ENCODE measurements around the gene F7.

The F7 gene

DNA sequence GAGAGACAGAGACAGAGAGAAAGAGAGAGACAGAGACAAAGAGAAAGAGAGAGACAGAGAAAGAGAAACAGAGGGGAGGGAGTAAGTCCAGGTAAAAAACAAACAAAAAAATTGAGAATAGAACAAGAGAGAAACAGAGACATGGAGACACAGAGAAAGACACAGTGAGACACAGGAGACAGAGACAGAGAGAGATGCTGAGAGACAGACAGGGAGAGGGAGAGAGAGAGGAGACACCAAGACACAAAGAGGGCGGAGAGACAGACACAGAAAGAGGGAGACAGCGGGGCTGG is 47.0 kb downstream of the F7 start:
- H3K4me3 ChIP-seq (ENCODE audit: insufficient read depth in 1 of 2, low read depth in 1 of 2, low read length in 2 of 2), result peak overlapping the region in 1 of 2 experiments; percentile 75
- H3K79me1 ChIP-seq (replicated peaks; ENCODE audit: low read length, poor library complexity, severe bottlenecking), result no peaks in the 10 kb centered on the region
- peak overlapping the region; percentile 97 for H4K91ac ChIP-seq (ENCODE audit: low read length)
- no peak overlapping the region for H2BK5ac ChIP-seq (ENCODE audit: low read depth, low read length, poor library complexity, severe bottlenecking)
- H2BK12ac ChIP-seq (ENCODE audit: low read length in 2 of 2), result peak overlapping the region; percentile 61 to 75
- no peak overlapping the region for H2BK120ac ChIP-seq (ENCODE audit: low read depth, low read length)
- no peaks in the 10 kb centered on the region for H3K9me3 ChIP-seq (ENCODE audit: control insufficient read depth, low read length)
- H3K36me3 ChIP-seq (ENCODE audit: control insufficient read depth in 1 of 2, insufficient read depth in 2 of 2, low read depth in 1 of 2, low read length in 2 of 2), result no peaks in the 10 kb centered on the region
- peak overlapping the region; percentile 94 for H4K8ac ChIP-seq (ENCODE audit: low read length)
- H3K14ac ChIP-seq (ENCODE audit: low read length in 2 of 2), result no peak overlapping the region
- H3K18ac ChIP-seq (ENCODE audit: low read depth in 1 of 2, low read length in 2 of 2), result peak overlapping the region; percentile 74 to 96
- no peak overlapping the region for H2BK15ac ChIP-seq (ENCODE audit: low read depth, poor library complexity, severe bottlenecking)
- H3K4me2 ChIP-seq (ENCODE audit: low read length, poor library complexity, severe bottlenecking), result peak overlapping the region; percentile 23
- H3K9ac ChIP-seq (ENCODE audit: low read length), result peak overlapping the region; percentile 93
- H3K27ac ChIP-seq (ENCODE audit: low read length, poor library complexity, severe bottlenecking), result no peak overlapping the region
- H2AFZ ChIP-seq (ENCODE audit: low read depth, low read length), result peak overlapping the region; percentile 80
- WGBS, result 54% methylated on average over 2 of the region's 2 CpGs
- peak overlapping the region in 1 of 2 experiments; percentile 49 for H3K4ac ChIP-seq (ENCODE audit: low read depth in 1 of 2, low read length in 2 of 2)
- H3K27me3 ChIP-seq (ENCODE audit: control insufficient read depth in 1 of 2, insufficient read depth in 1 of 2, low read length in 2 of 2), result no peaks in the 10 kb centered on the region
- DNase-seq, result no peak
- peaks cover 16% of the 10 kb centered on the region for H3K4me1 ChIP-seq (ENCODE audit: control insufficient read depth, insufficient read depth, low read depth, low read length)
- no peak overlapping the region for H2AK5ac ChIP-seq (ENCODE audit: low read length, severe bottlenecking)
- no peak overlapping the region for H3K23ac ChIP-seq (ENCODE audit: low read length in 2 of 2)

GRCh38 chr13:113152984-113153809 is 47.6 kb downstream of the F7 start:
- Histone ChIP-seq H3K4ac (ENCODE audit: low read depth in 1 of 2, low read length in 2 of 2) (peak overlapping the region; percentile 12 to 49), H3K4me2 (ENCODE audit: low read length, poor library complexity, severe bottlenecking) (peak overlapping the region; percentile 82), H3K36me3 (ENCODE audit: control insufficient read depth in 1 of 2, insufficient read depth in 2 of 2, low read depth in 1 of 2, low read length in 2 of 2) (no peaks in the 10 kb centered on the region), H2BK12ac (ENCODE audit: low read length in 2 of 2) (peak overlapping the region; percentile 61 to 75), H3K14ac (ENCODE audit: low read length in 2 of 2) (peak overlapping the region in 1 of 2 experiments; percentile 68), H3K9me3 (ENCODE audit: control insufficient read depth, low read length) (no peaks in the 10 kb centered on the region), H4K8ac (ENCODE audit: low read length) (peak overlapping the region; percentile 94), H3K4me3 (ENCODE audit: insufficient read depth in 1 of 2, low read depth in 1 of 2, low read length in 2 of 2) (peak overlapping the region; percentile 47 to 75), H3K79me1 (replicated peaks; ENCODE audit: low read length, poor library complexity, severe bottlenecking) (no peaks in the 10 kb centered on the region), H3K18ac (ENCODE audit: low read depth in 1 of 2, low read length in 2 of 2) (peak overlapping the region; percentile 74 to 96), H4K91ac (ENCODE audit: low read length) (peak overlapping the region; percentile 97), H3K23ac (ENCODE audit: low read length in 2 of 2) (peak overlapping the region in 1 of 2 experiments; percentile 86), H3K9ac (ENCODE audit: low read length) (peak overlapping the region; percentile 93), H3K27ac (ENCODE audit: low read length, poor library complexity, severe bottlenecking) (peak overlapping the region; percentile 52), H2AK5ac (ENCODE audit: low read length, severe bottlenecking) (no peak overlapping the region), H2BK120ac (ENCODE audit: low read depth, low read length) (peak overlapping the region; percentile 77), H2BK15ac (ENCODE audit: low read depth, poor library complexity, severe bottlenecking) (peak overlapping the region; percentile 77), H2BK5ac (ENCODE audit: low read depth, low read length, poor library complexity, severe bottlenecking) (no peak overlapping the region), H2AFZ (ENCODE audit: low read depth, low read length) (peak overlapping the region; percentile 80), H3K27me3 (ENCODE audit: control insufficient read depth in 1 of 2, insufficient read depth in 1 of 2, low read length in 2 of 2) (no peaks in the 10 kb centered on the region), H3K4me1 (ENCODE audit: control insufficient read depth, insufficient read depth, low read depth, low read length) (peaks cover 17% of the 10 kb centered on the region)
- 14% methylated on average over 55 of the region's 60 CpGs for WGBS
- DNase-seq, result peak; percentile 43

- H2AFZ ChIP-seq (ENCODE audit: low read depth, low read length), result peak overlapping the region; percentile 47
- H3K27ac ChIP-seq (ENCODE audit: low read length, poor library complexity, severe bottlenecking), result peak overlapping the region; percentile 52
- no peak overlapping the region for H2BK5ac ChIP-seq (ENCODE audit: low read depth, low read length, poor library complexity, severe bottlenecking)
- H3K18ac ChIP-seq (ENCODE audit: low read depth in 1 of 2, low read length in 2 of 2), result peak overlapping the region in 1 of 2 experiments; percentile 96
- no peaks in the 10 kb centered on the region for H3K79me1 ChIP-seq (replicated peaks; ENCODE audit: low read length, poor library complexity, severe bottlenecking)
- peaks cover 23% of the 10 kb centered on the region for H3K4me1 ChIP-seq (ENCODE audit: control insufficient read depth, insufficient read depth, low read depth, low read length)
- 31% methylated on average over 7 of the region's 76 CpGs for WGBS
- H3K4me2 ChIP-seq (ENCODE audit: low read length, poor library complexity, severe bottlenecking), result peak overlapping the region; percentile 82
- H3K9ac ChIP-seq (ENCODE audit: low read length), result peak overlapping the region; percentile 93
- no peak overlapping the region for H4K91ac ChIP-seq (ENCODE audit: low read length)
- H3K14ac ChIP-seq (ENCODE audit: low read length in 2 of 2), result no peak overlapping the region
- no peaks in the 10 kb centered on the region for H3K9me3 ChIP-seq (ENCODE audit: control insufficient read depth, low read length)
- H2BK15ac ChIP-seq (ENCODE audit: low read depth, poor library complexity, severe bottlenecking), result no peak overlapping the region
- peak overlapping the region in 1 of 2 experiments; percentile 8 for H3K4ac ChIP-seq (ENCODE audit: low read depth in 1 of 2, low read length in 2 of 2)
- H3K27me3 ChIP-seq (ENCODE audit: control insufficient read depth in 1 of 2, insufficient read depth in 1 of 2, low read length in 2 of 2), result no peaks in the 10 kb centered on the region
- no peak overlapping the region for H3K23ac ChIP-seq (ENCODE audit: low read length in 2 of 2)
- no peaks in the 10 kb centered on the region for H3K36me3 ChIP-seq (ENCODE audit: control insufficient read depth in 1 of 2, insufficient read depth in 2 of 2, low read depth in 1 of 2, low read length in 2 of 2)
- H2BK12ac ChIP-seq (ENCODE audit: low read length in 2 of 2), result no peak overlapping the region
- H2AK5ac ChIP-seq (ENCODE audit: low read length, severe bottlenecking), result no peak overlapping the region
- peak overlapping the region; percentile 30 to 75 for H3K4me3 ChIP-seq (ENCODE audit: insufficient read depth in 1 of 2, low read depth in 1 of 2, low read length in 2 of 2)
- H4K8ac ChIP-seq (ENCODE audit: low read length), result peak overlapping the region; percentile 8
- H2BK120ac ChIP-seq (ENCODE audit: low read depth, low read length), result no peak overlapping the region
- peak; percentile 74 for DNase-seq
Measured at GRCh38 chr13:113153810-113154748, 48.5 kb downstream of the F7 start.

- Histone ChIP-seq H2BK120ac (ENCODE audit: low read depth, low read length) (no peak overlapping the region), H2AK5ac (ENCODE audit: low read length, severe bottlenecking) (no peak overlapping the region), H2BK12ac (ENCODE audit: low read length in 2 of 2) (no peak overlapping the region), H2BK15ac (ENCODE audit: low read depth, poor library complexity, severe bottlenecking) (no peak overlapping the region), H4K8ac (ENCODE audit: low read length) (no peak overlapping the region), H3K4me1 (ENCODE audit: control insufficient read depth, insufficient read depth, low read depth, low read length) (peaks cover 23% of the 10 kb centered on the region), H3K14ac (ENCODE audit: low read length in 2 of 2) (no peak overlapping the region), H3K18ac (ENCODE audit: low read depth in 1 of 2, low read length in 2 of 2) (no peak overlapping the region), H3K79me1 (replicated peaks; ENCODE audit: low read length, poor library complexity, severe bottlenecking) (no peaks in the 10 kb centered on the region), H3K9me3 (ENCODE audit: control insufficient read depth, low read length) (no peaks in the 10 kb centered on the region), H3K4me3 (ENCODE audit: insufficient read depth in 1 of 2, low read depth in 1 of 2, low read length in 2 of 2) (no peak overlapping the region), H3K36me3 (ENCODE audit: control insufficient read depth in 1 of 2, insufficient read depth in 2 of 2, low read depth in 1 of 2, low read length in 2 of 2) (no peaks in the 10 kb centered on the region), H3K27me3 (ENCODE audit: control insufficient read depth in 1 of 2, insufficient read depth in 1 of 2, low read length in 2 of 2) (peaks cover 0 to 9% of the 10 kb centered on the region in 2 experiments), H2BK5ac (ENCODE audit: low read depth, low read length, poor library complexity, severe bottlenecking) (no peak overlapping the region), H3K23ac (ENCODE audit: low read length in 2 of 2) (no peak overlapping the region), H4K91ac (ENCODE audit: low read length) (no peak overlapping the region), H3K9ac (ENCODE audit: low read length) (no peak overlapping the region), H3K4ac (ENCODE audit: low read depth in 1 of 2, low read length in 2 of 2) (no peak overlapping the region), H3K27ac (ENCODE audit: low read length, poor library complexity, severe bottlenecking) (no peak overlapping the region), H3K4me2 (ENCODE audit: low read length, poor library complexity, severe bottlenecking) (no peak overlapping the region), H2AFZ (ENCODE audit: low read depth, low read length) (no peak overlapping the region)
- WGBS, result 98% methylated on average over 3 of the region's 3 CpGs
- DNase-seq, result no peak
Measured at GRCh38 chr13:113155201-113155600, 49.6 kb downstream of the F7 start.

All from mesenchymal stem cell (in vitro differentiated cells and primary cell).